HL-60 (cell line): ENCODE data around the gene TMEM44.
A peak's percentile ranks its signal among the peaks of the same experiment; 100 is the strongest.

Source experiments
- POLR2AphosphoS5 ChIP-seq: IDR thresholded peaks from 2 replicates; pipeline ENCODE4 v1.6.1; 2012; ENCODE audit warnings: low read depth
- TF ChIP-seq, protein P1 (sequence below): IDR thresholded peaks from one replicate; pipeline ENCODE4 v1.5.1; 2011; ENCODE audit warnings: low read length, control low read depth, inconsistent platforms; ENCODE audit not compliant: insufficient read depth

DNA sequence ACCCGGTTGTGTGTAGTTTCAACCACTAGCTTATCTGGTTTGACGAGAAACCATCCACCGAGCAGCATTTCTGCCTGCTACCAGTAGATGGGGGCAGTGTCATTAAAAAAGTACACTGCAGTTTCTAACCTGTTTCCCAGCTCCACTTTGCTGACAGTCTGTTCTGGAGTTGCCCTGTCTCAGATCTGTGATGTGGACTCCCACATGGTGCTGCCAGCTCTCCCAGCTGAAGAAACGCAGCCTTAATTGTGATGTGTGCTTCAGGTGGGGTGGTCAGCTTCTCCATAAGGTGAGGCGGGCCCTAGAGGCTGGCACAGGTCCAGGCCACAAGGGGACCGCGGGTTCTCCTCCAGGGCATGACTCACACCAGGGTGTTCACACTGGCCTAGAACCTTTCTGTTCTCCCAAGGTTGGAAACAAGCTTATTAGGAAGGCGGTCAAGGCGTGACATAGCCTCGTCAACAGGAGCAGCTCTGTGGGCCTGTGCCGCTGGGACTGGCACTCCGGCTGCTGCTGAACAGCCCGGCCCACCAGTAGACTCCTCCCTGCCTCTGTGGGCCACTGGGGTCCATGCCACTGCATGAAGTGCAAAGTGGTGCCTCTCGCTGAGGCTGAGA lies 49.6 kb upstream of the TMEM44 start:
- TF ChIP-seq, protein P1, sequence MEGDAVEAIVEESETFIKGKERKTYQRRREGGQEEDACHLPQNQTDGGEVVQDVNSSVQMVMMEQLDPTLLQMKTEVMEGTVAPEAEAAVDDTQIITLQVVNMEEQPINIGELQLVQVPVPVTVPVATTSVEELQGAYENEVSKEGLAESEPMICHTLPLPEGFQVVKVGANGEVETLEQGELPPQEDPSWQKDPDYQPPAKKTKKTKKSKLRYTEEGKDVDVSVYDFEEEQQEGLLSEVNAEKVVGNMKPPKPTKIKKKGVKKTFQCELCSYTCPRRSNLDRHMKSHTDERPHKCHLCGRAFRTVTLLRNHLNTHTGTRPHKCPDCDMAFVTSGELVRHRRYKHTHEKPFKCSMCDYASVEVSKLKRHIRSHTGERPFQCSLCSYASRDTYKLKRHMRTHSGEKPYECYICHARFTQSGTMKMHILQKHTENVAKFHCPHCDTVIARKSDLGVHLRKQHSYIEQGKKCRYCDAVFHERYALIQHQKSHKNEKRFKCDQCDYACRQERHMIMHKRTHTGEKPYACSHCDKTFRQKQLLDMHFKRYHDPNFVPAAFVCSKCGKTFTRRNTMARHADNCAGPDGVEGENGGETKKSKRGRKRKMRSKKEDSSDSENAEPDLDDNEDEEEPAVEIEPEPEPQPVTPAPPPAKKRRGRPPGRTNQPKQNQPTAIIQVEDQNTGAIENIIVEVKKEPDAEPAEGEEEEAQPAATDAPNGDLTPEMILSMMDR: peak; percentile 93
- no peak for TF ChIP-seq POLR2AphosphoS5
